HCT116 (cell line): ENCODE measurements around the gene AOC1. TPM values are rescaled to one million over a fixed set of nuclear protein-coding genes. Genes with fewer than 3 reads are reported as not detected.

Source experiments
- ATAC-seq: fragments of 200-7000 bp; cut with Tn5 transposase; 2 replicates; pipeline ENCODE4 v1.9.1; 2020; ENCODE audit warnings: mild to moderate bottlenecking, moderate library complexity
- BruUV-seq: library from RNA; stranded (reverse); fragments of 400-500 nt; replicated peaks from 2 replicates; lab custom pipeline; 2021; lab: Mats Ljungman, UMichigan
- CTCF ChIA-PET: fragments of 300-600 bp; sonication (Branson Sonifier 250); formaldehyde crosslinking; loops from one replicate; lab custom pipeline; 2021; ENCODE audit warnings: antibody characterized with exemption; lab: Charles Lee
- POLR2A ChIA-PET: fragments of 300-600, 350-600 bp; sonication (Branson Sonifier 250); formaldehyde crosslinking; loops from one replicate; lab custom pipeline; 2021; ENCODE audit warnings: antibody characterized with exemption; lab: Charles Lee
- RAD21 ChIA-PET, 2 experiments: fragments of 300-600 bp; sonication (Branson Sonifier 250); formaldehyde crosslinking; loops; one replicate each; lab custom pipeline; 2023; ENCODE audit warnings: low total read pairs in 2 of 2; ENCODE audit not compliant: uncharacterized antibody in 2 of 2, unreplicated experiment in 2 of 2, low non-redundant PET in 1 of 2; lab: Charles Lee
- DNase-seq: peaks from one replicate; pipeline ENCODE4 v3.0.0-alpha.2; 2010; ENCODE audit warnings: low read depth, low spot score
- H2AFZ ChIP-seq: fragments of 200-600 bp; shearing (Covaris generic), sonication (generic); 2 replicates; pipeline ENCODE4 v1.6.1; 2017; ENCODE audit warnings: low read depth, mixed run types, mixed read lengths, antibody characterized with exemption, low read length; ENCODE audit not compliant: poor library complexity, severe bottlenecking
- H3K27ac ChIP-seq: 2 replicates; pipeline ENCODE4 v1.5.1; 2012; ENCODE audit warnings: low read depth, low read length
- H3K27me3 ChIP-seq: fragments of 200-600 bp; sonication (generic); 2 replicates; pipeline ENCODE4 v1.6.1; 2016; ENCODE audit warnings: mixed run types, low read length, mixed read lengths; ENCODE audit not compliant: insufficient read depth
- H3K36me3 ChIP-seq, 2 experiments: fragments of 200-500 bp in 1 of 2; fragments of 200-600 bp in 1 of 2; sonication (Bioruptor generic) in 1 of 2; sonication (generic) in 1 of 2; 2 replicates each; pipeline versions ENCODE4 v1.5.1 to v1.6.1; 2014 to 2016; ENCODE audit warnings: low read length in 2 of 2, inconsistent platforms in 1 of 2, mixed read lengths in 1 of 2, mixed run types in 1 of 2; ENCODE audit not compliant: insufficient read depth in 2 of 2, control insufficient read depth in 1 of 2
- H3K4me1 ChIP-seq, 2 experiments: fragments of 200-600 bp in 1 of 2; sonication (generic) in 1 of 2; 2 replicates each; pipeline versions ENCODE4 v1.5.1 to v1.6.1; 2012 to 2017; ENCODE audit warnings: low read length in 2 of 2, inconsistent platforms in 1 of 2, mild to moderate bottlenecking in 1 of 2, mixed read lengths in 1 of 2, mixed run types in 1 of 2, moderate library complexity in 1 of 2; ENCODE audit not compliant: insufficient read depth in 2 of 2, control insufficient read depth in 1 of 2
- H3K4me2 ChIP-seq: fragments of 200-600 bp; sonication (generic); 2 replicates; pipeline ENCODE4 v1.6.1; 2017; ENCODE audit warnings: mixed run types, low read length, mixed read lengths
- H3K4me3 ChIP-seq, 2 experiments: fragments of 200-600 bp in 1 of 2; sonication (generic) in 1 of 2; replicated peaks in 1 of 2; 2 replicates each; pipeline ENCODE4 v1.5.1; 2011 to 2016; ENCODE audit warnings: low read length in 2 of 2, control low read depth in 1 of 2, low read depth in 1 of 2, mild to moderate bottlenecking in 1 of 2, mixed read lengths in 1 of 2, mixed run types in 1 of 2
- H3K79me2 ChIP-seq: fragments of 200-600 bp; sonication (generic); 2 replicates; pipeline ENCODE4 v1.6.1; 2017; ENCODE audit warnings: mild to moderate bottlenecking, mixed run types, low read length, moderate library complexity, mixed read lengths; ENCODE audit not compliant: insufficient read depth
- H3K9ac ChIP-seq: fragments of 200-600 bp; sonication (generic); 2 replicates; pipeline ENCODE4 v1.6.1; 2016; ENCODE audit warnings: low read length, mixed read lengths
- H3K9me2 ChIP-seq: fragments of 200-600 bp; sonication (generic), shearing (Covaris generic); 2 replicates; pipeline ENCODE4 v1.6.1; 2017; ENCODE audit warnings: mixed run types, mild to moderate bottlenecking, moderate library complexity; ENCODE audit not compliant: insufficient read depth
- H3K9me3 ChIP-seq, 2 experiments: fragments of 200-500 bp in 1 of 2; fragments of 200-600 bp in 1 of 2; sonication (Bioruptor generic) in 1 of 2; sonication (generic) in 1 of 2; 2 replicates each; pipeline ENCODE4 v1.6.1; 2014 to 2017; ENCODE audit warnings: low read length in 2 of 2, mixed read lengths in 2 of 2, inconsistent platforms in 1 of 2, low read depth in 1 of 2, mild to moderate bottlenecking in 1 of 2, mixed run types in 1 of 2, moderate library complexity in 1 of 2; ENCODE audit not compliant: control insufficient read depth in 1 of 2, insufficient read depth in 1 of 2
- H4K20me1 ChIP-seq: fragments of 200-600 bp; sonication (generic), shearing (Covaris generic); 2 replicates; pipeline ENCODE4 v1.6.1; 2017; ENCODE audit warnings: mixed run types, mild to moderate bottlenecking, moderate library complexity; ENCODE audit not compliant: insufficient read depth
- ELF1 ChIP-seq: IDR thresholded peaks from 2 replicates; pipeline ENCODE4 v1.6.1; 2012; ENCODE audit warnings: low read depth, borderline replicate concordance
- FOSL1 ChIP-seq: IDR thresholded peaks from 2 replicates; pipeline ENCODE4 v1.6.1; 2012; ENCODE audit warnings: low read depth
- JUND ChIP-seq: IDR thresholded peaks from 2 replicates; pipeline ENCODE4 v1.6.1; 2012
- TCF7L2 ChIP-seq: IDR thresholded peaks from 2 replicates; pipeline ENCODE4 v1.7.0; 2011; ENCODE audit warnings: borderline replicate concordance, inconsistent platforms; ENCODE audit not compliant: insufficient read depth, insufficient read length; ENCODE audit errors: extremely low read depth
- ZBTB33 ChIP-seq: IDR thresholded peaks from 2 replicates; pipeline ENCODE4 v1.6.1; 2011; ENCODE audit warnings: mild to moderate bottlenecking, low read length, moderate library complexity; ENCODE audit not compliant: insufficient replicate concordance; ENCODE audit errors: extremely low read depth
- ZNF274 ChIP-seq: fragments of 200-500 bp; sonication (Bioruptor generic); IDR thresholded peaks from 2 replicates; pipeline ENCODE4 v1.6.1; 2014; ENCODE audit warnings: mild to moderate bottlenecking, low read depth, low read length, inconsistent platforms
- intact Hi-C: fragments of 100-400 bp; cut with micrococcal nuclease; formaldehyde crosslinking; loops from 2 replicates; pipeline ENCODE4 v1.10.0; 2022
- total RNA-seq: library from RNA; stranded (reverse); gene quantifications from one replicate; pipeline ENCODE4 v1.2.1, GENCODE V29; 2021; ENCODE audit not compliant: unreplicated experiment

Gene AOC1
- total RNA-seq, 1 experiment from 2014 or later, result 0.37 TPM

GRCh38 chr7:150858236-150859197 lies 6.2 kb downstream of the AOC1 start:
- no TSS peak for BruUV-seq
- RAD21 ChIA-PET, result interaction anchor here in 1 of 2 experiments (0.7 kb wide), 1 partner anchor 19 kb away, joined by 3 read pairs; no protein-coding TSS in a partner anchor
- intact Hi-C loops, result no loop called here
- Histone ChIP-seq H3K27ac (no peak overlapping the region), H3K9me2 (no peaks in the 10 kb centered on the region), H3K79me2 (no peaks in the 10 kb centered on the region), H2AFZ (no peak overlapping the region), H3K36me3 (no peaks in the 10 kb centered on the region), H3K4me1 (no peaks in the 10 kb centered on the region), H3K4me3 (no peak overlapping the region), H4K20me1 (no peaks in the 10 kb centered on the region), H3K27me3 (no peaks in the 10 kb centered on the region; the same call in none of the 2 replicates), H3K9me3 (no peaks in the 10 kb centered on the region), H3K9ac (no peak overlapping the region), H3K4me2 (no peak overlapping the region)
- ATAC-seq (no peak), DNase-seq (no peak)
- POLR2A ChIA-PET, result no interaction called here
- CTCF ChIA-PET, result interaction anchor here (1.8 kb wide), 1 partner anchor 18 kb away, joined by 4 read pairs; no protein-coding TSS in a partner anchor
- TF ChIP-seq TCF7L2 (no peak), ZBTB33 (no peak), JUND (no peak), FOSL1 (no peak), ZNF274 (no peak), ELF1 (no peak)
